NCI-H524 treated with DMSO at 0.1 percent for 48 hours (cell line): Measurements from ENCODE around the gene KCTD21.
"Not testable (repeated sequence)": the region's sequence is repeated elsewhere in the genome, so short reads cannot be mapped to it uniquely, and the experiment has no call there.

Experiments used
- DNase-seq: peaks from one replicate; lab custom pipeline; 2025; lab: John Stamatoyannopoulos, UW

Gene KCTD21, protein sequence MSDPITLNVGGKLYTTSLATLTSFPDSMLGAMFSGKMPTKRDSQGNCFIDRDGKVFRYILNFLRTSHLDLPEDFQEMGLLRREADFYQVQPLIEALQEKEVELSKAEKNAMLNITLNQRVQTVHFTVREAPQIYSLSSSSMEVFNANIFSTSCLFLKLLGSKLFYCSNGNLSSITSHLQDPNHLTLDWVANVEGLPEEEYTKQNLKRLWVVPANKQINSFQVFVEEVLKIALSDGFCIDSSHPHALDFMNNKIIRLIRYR

DNA sequence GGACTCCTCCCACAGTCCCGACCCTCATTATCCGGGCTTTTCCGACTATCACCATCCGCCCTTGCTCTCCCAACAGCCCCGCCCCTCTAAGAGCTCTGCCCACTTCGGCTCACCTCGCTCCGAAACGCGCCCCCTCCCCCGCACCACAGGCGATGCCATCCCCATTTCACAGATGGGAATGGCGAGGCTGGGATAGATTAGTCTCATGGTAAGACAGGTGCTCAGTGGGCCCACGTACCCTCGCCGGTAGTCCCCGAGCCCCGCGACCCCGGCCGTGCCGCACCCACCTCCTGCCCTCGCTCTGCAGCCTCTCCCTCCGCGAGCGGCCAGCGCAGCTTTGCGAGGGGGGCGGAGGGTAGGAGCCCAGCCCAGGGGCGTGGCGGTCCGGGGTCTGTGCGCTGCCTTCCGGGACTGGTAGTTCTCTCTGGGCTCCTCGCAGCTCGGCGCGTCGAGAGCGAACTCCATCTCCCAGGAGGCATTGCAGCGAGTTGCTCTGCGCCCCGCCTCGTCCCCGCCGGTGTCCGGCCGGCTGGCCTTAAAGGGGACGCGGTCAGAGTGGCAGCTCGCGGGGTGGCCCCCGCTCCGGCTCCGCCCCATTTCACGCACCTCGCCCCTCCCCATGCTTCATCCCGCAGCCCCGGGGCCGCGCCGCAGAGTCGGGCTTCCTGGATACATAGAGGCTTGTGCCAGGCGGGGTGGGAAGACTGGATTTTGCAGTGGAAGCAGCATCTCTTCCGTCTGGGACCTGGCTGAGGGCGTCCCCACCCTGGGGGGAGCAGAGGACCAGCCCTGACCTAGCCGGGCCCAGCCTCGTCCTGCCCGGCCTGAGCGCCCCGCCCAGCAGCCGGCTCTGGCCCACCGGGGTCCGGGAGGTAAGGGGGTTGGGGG is at the start of gene KCTD21, which contains the start of gene USP35:
KCTD21 (minus strand) TSS at position 341 of the 888 bp plus-strand sequence. CDS start 14,072 bp downstream, outside the sequence.
USP35 (plus strand) TSS at position 634 of the 888 bp plus-strand sequence. CDS start 7,327 bp downstream, outside the sequence.
- peak; percentile 84 for DNase-seq

DNA sequence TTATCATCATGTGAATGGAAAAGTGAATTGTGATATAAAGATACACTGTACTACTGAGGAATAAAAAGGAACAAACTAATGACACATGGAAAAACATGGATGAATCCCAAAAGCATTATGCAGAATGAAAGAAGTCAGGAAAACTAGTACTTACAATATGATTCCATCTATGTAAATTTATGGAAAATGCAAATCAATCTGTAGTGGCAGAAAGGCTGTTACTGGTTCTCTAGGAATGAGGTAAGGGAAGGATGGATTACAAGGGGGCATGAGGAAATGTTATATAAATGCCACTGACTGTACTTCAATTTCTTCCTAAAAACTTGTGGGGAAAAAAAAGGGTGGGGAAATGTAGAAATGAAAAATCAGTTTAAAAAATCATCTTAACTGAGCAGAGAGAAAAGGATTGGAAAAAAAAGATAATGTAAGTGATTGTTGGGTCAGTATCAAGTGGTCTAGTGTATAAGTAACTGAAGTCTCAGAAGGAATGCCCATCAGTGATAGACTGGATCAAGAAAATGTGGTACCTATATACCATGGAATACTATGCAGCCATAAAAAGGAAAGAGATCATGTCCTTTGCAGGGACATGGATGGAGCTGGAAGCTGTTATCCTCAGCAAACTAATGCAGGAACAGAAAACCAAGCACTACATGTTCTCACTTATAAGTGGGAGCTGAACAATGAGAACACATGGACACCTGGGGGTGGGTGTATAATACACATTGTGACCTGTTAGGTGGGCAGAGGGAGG is 49.0 kb upstream of the KCTD21 start:
- no peak for DNase-seq

DNA sequence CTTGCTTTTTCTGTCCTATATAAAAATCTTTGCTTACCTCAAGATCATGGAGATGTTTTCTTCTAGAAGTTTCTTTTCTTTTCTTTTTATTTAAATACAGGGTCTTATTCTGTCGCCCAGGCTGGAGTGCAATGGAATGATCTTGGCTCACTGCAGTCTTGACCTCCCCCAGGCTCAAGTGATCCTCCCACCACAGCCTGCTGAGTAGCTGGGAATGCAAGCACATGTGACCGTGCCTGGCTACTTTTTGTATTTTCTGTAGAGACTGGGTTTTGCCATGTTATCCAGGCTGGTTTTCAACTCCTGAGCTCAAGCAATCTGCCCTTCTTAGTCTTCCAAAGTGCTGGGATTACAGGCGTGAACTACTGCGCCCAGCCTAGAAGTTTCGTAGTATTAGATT is 45.6 kb upstream of the KCTD21 start:
- no peak for DNase-seq

DNA sequence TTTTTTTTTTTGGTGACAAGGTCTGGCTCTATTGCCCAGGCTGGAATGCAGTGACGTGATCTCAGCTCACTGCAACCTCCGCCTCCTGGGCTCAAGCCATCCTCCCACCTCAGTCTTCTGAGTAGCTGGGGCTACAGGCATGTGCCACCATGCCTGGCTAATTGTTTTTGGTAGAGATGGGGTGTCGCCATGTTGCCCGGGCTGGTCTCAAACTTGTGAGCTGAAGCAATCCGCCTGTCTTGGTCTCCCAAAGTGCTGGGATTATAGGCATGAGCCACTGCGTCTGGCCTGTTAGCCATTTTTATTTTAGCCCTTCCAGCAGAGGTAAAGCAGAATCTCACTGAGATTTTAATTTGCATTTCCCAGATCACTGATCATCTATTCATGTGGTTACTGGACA is 44.6 kb upstream of the KCTD21 start:
- not testable (repeated sequence) for DNase-seq

DNA sequence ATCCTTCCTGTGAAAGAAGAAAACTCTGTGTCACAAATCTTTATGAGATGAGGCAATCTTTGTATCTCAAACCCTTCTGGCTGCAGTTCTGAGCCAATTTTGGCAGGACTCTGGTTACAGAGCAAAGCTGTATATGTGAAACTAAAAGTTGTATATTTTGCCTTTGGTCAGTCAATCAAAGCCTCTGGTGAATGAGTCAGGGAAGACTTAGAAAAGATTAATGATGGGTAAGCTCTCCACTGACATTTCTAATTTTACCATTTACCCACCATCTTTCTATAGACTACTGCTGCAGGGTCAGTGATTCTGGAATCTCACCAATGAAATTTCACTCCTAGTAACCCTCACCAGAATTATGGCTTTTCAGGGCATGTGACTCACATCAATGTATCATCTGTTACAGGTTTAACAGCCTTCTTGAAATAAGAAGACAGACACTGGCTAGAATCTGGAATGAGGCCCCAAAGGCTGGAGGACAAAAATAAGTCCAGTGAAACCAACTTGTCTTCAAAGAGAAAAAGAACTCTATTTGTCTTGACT is 43.6 kb upstream of the KCTD21 start:
- no peak for DNase-seq

DNA sequence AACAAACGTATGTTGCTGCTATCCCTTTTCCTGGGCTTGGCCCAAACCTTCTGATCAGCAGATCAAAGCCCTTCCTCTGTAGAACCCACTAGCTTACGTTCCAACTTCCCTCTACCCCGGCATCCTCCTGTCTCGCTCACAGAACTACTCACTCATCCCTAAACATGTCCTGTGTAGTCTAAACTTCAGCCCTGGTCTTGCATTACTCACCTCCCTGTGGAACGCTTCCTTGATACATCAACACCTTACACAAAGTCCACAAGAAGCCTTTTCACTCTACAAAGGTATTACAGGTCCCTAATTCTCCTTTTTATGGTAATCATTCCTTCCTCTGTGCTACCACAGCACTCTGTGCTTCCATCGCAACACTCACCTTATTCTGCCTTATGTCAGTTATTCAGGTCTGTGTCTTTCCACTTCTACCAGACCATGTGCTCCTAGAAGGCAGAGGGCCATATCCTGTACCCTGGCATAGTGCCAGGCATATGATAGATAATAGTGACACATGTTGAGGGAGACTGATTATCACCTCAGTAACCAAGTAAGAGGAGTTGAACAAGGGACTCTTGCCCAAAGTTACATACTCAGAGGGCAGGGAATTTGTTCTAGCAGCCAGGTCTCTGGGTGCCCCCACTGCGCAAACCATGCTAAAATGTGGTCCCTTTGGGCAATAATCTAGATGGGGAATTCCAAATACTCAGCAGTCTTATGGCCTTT is 41.9 kb upstream of the KCTD21 start:
- no peak for DNase-seq

DNA sequence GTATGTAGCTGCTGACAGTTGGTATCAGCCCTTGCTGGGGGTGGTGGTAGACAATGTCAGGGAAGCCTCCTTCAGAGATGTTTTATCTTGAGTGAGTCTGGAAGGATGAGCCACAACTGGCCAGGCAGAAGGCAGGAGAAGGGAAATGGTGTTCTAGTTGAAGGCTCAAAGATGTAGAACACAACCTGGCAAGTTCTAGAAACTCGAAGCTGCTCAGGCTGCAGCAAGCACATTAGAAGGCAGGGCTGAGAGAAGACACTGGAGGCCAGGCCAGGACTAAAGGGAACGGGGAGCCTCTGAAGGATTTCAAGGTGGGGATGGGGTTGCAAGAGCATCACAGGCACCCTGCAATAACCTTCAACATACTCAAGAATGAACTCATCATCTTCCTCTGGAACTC is 40.7 kb upstream of the KCTD21 start:
- no peak for DNase-seq

DNA sequence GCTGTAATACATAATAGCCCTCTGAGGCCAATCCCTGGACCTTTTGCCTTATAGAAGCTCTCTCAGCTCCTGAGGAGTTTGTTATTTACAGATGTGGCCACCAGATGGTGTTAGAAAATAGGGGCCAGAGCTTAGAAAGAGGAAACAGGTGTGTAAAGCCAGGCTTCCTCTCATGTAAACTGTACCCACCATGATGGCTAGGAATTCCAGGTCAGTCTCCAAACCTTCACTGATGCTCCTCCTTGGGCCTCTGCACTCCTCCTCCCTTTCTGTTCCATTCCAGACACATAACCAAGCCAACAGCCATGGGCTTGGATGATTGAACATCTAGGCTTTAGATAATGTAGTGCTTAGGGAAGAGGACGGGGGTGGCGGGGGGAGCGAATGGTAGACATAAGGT is 40.0 kb upstream of the KCTD21 start:
- DNase-seq, result peak; percentile 19

DNA sequence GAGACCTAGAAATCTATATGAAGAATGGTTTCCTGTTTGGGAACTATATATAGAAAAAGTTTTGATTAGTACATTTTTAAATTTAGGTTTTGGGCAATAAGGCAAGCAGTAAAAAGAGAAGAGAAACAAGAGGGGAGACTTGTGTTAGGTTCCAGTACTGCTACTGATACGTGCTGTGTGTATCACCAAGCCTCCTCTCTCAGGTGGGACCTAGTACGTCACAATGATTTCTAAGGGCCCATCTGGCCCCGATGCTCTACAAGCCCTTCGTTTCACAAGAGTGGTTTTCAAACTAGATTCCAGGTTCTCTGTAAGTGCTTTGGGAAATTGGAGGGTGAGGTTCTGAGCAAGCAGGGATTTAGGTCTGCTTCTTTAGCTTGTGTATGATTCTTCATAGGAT is 39.5 kb upstream of the KCTD21 start:
- no peak for DNase-seq

DNA sequence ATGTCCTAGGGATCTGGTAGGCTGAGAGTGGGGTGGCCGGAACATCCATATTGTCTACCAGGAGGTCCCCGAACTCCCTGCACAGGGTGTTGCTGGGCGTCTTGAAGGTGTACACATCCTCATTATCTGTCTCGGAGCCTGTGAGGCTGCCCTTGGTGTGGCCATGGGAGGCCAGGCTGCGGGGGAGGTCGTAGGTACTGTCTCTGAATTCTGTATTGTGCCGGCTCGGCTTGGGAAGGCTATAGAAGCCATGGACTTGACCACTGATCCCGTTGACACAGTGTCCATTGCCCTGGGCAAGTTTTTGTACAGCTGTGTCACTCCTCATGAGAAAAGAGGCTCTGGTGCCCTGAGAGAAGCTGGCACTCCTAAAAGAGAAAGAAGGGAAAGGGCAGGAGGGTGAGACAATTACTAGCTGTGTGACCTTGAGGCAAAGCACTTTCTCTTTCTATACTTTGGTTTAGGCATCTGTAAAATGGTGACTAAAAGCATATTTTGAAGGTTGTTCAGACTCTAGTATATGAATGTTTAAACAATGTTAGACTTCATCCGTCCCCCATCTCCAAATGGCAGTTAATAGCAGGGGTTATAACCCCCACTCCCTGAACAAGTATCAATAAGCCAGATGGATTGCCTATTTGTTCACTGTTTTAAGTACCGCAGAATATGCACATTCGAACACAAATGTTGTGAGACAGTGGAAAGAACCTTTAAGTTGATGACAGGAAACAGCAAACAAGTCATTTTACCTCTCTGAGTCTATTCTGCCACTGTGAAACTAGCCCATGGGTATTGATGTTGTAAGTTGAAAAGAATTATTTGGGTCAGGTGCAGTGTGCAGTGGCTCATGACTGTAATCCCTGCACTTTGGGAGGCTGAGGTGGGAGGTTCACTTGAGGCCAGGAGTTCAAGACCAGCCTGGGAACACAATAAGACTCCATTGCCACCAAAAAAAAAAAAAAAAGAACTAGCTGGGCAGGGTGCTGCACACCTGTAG is 38.6 kb upstream of the KCTD21 start:
- DNase-seq, result no peak

DNA sequence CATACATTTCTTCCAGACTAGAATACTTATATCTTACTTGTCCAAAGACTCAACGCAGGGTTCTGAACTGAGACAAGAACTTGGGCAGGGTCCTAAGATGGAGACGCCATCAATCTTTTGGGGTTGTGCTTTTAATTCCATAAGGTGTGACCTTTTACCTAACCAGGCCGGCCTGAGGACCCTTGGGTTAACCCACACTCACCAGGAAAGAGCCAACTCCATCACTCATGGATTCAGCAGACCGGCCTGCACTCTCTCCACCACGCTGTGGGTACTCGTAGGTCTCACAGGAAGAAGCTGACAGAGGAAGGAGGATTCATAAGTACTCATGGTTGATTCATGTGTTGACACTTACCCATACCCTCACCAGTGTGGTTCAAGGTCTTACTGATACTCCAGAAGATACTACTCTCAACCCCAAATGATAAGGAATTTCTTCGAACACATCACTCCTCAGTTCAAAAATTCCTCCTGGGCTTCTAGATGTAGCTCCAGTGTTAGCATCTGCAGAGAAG is 36.5 kb upstream of the KCTD21 start:
- no peak for DNase-seq

DNA sequence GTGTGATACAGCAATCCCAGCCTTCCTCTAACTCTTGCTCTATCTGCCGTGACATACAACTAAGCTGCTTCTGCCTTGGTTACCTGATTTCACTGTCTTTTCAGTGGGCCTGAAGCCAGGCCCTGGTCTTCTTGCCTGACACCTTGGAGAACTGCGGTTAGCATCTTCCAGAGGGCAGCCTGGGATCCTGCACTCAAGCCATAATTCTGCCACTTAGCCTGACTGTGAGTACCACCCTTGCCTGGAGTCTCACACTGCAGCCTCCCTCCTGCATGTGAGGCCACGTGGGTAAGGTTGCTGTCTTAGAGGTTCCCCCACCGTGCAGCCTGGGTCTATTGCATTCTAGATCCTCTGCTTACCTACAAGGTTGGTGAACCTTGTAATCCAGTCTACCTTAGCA is 36.1 kb upstream of the KCTD21 start:
- no peak for DNase-seq

DNA sequence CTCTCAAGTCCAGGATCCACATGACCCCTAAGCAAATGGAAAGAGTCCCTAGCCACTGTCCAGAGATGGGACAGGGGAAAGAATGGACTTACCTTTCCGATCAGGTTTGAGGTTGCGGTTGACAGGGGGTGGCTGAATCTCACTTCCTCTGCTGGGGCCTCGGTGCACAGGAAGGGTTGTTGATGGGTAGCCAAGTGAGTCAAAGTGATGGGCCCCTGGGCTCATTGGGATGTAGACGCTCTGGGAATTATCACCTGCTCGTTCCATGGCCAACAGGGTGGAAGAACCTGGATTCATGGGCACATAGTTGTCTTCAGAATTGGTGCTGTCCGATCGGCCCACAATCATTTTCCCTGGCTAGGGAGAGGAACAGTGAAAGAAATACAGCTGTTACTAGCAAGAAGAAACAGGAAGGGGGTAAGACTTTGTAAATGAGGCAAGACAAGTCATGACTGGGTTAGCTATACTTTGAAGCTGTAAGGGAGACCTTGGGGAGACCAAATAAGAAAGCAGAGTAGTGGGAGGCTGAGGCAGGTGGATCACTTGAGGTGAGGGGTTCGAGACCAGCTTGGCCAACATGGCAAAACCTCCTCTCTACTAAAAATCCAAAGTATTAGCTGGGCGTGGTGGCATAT is 35.0 kb upstream of the KCTD21 start:
- no peak for DNase-seq

DNA sequence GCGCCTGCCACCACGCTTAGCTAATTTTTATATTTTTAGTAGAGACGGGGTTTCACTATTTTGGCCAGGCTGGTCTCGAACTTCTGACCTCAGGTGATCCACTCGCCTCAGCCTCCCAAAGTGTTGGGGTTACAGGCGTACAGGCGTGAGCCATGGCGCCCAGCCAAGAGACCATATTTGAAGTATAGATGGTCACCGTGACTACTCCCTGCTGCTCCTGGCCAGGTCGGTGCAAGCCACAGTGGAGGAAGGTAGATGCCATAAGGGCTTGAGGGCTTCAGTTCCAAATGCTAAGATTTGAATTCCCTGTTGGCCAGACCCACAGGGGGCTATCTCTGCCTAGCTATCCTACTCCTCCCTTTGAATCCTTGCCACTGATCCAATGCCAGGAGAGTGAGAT is 34.3 kb upstream of the KCTD21 start:
- DNase-seq, result not testable (repeated sequence)

DNA sequence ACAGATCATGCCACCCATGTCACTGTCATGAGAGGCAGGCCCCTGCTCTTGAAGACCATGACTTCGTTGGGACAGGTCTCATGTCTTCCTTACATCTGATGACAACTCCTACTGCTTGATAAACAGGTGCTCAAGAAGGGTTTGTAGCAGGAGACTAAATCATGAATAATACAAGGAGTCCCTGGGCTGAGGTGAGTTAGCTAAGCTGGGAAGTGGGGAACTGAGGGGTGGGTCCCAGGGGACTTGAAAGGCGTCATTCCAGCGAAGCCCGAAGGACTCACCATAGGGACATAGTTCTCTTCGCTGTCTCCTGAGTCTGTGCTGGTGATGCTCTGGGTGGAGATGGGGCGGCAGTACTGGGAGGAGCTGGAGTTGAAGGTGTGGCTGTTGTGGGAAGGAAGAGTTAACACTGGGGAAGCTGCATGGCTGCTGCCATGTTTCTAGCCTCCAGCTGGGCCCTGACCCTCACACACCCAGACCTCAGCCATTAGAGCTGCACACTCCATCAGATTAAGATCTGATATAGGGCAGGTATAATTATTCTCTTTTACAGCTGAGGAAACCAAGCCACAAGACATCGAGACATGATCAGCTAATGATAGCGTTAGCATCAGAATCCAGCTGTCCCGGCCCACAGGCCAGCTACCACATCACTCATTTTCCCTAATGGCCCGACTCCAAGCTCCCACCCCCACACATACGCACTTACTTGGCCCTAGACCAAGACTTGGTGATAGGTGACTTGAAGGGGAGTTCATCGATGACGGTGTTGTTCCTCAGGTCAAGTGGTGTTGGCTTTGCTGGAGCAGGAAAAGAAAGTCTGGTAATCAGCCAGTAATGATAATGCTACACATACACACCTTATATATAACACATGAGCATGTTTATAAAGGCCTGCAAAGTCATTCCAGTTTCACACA is 33.2 kb upstream of the KCTD21 start:
- DNase-seq, result no peak

DNA sequence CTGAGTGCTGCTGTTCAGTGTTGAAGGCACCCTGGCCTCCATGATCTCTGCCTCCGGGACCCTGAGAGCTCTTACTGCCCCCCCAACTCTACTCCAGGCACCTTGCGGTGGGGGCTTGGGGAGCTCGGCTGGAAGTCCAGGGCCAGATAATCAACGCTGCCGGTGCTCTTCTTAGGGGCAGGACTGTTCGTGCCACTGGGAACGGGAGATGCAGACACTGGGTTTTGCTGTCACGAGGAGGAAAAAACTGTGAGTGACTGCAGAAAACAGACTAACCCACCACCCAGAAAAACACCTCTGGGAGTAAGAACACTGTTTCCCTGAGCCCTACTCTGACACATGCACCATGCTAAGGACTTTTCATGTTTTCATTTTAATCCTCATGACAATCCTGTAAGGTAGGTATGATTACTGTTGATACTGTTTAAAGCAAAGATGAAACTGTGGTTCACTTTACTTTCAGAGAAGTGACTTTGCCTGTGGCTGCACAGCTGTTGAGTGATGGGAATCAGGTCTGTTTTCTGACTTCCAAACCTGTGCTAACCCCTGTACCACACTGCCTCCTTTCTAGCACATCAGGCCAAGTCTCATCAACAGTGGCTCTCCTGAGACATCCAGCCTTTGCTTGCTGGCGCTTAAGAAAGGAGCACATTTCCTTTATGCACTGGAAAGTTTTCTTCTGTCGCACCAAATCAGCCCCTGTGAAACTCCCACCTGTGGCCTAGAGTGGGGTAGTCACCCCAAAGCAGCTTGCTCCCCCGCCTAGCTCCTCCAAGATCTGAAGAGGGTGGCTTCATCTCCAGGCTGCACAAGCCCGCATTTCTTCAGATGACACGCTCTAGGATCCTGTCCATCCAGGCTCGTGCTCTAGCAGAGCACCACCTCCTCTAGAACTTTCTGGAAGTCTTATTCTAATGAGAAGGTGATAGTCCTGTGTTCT is 32.1 kb upstream of the KCTD21 start:
- DNase-seq, result no peak

DNA sequence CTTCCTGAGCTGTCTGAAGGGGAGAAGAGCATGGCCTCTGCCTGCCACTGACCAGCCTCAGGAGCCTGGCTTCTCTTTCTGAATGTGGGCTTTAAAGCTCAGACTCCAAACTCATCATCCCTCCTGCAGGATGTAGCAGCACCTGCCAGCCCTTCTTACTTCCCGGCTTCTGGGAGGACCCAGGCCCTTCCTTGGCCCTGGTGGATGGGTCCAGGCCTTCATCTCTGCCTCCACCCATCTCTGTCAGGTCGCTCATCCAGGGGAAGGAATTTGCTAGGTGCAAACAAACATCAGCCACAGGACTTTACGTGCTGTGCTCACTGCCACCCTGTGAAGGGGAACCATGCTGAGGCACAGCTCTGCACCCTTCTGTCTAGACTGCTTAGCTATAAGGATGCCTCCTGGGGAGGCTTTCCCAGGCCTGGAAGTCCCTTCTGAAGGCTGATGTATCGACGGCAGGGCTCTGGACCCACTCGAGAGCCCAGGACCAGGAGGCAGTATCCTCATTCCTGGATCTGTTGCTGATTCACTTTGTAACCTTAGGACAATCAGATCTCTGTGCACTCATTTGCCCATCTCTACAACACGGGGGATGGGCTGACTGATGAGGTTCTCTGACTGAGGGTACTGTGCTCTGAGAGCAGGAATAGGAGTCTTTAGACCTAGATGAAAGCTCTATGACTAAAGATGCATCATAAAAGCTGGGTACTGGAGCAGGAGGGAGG is 31.2 kb upstream of the KCTD21 start:
- no peak for DNase-seq
